ENCODE data around the gene ROR2. TPM values are rescaled to one million over a fixed set of nuclear protein-coding genes. Genes with fewer than 3 reads are reported as not detected.

Gene ROR2
- polyA plus RNA-seq, 3 donors, result not detected

GRCh38 chr9:91963711-91964240 lies 13.7 kb upstream of the ROR2 start:
- H3K4me1 ChIP-seq (ENCODE audit: control insufficient read depth in 1 of 2, insufficient read depth in 2 of 2, low read length in 2 of 2), result no peaks in the 10 kb centered on the region
- no peaks in the 10 kb centered on the region for H3K36me3 Mint-ChIP-seq
- TF ChIP-seq CTCF (IDR thresholded peaks at IDR 0.05), result no peak
- intact Hi-C loops (cut with micrococcal nuclease), result no loop called here
- 90% methylated on average over 2 of the region's 2 CpGs for WGBS (ENCODE audit: insufficient coverage)
- no peaks in the 10 kb centered on the region for H3K36me3 ChIP-seq (replicated peaks in 1 of 2; ENCODE audit: control insufficient read depth in 1 of 2, insufficient read depth in 2 of 2, low read length in 2 of 2)
- peaks cover 0 to 9% of the 10 kb centered on the region in 2 donors for H3K9me3 ChIP-seq (replicated peaks in 1 of 2; ENCODE audit: control insufficient read depth in 1 of 2, insufficient read depth in 1 of 2, low read length in 2 of 2)
- no peak overlapping the region for H3K4me3 ChIP-seq (replicated peaks in 1 of 3; ENCODE audit: low read depth in 2 of 3, low read length in 3 of 3)
- H3K27me3 Mint-ChIP-seq (ENCODE audit: low read depth in 3 of 3), result peaks cover 9 to 19% (median 12%) of the 10 kb centered on the region in 3 donors
- H3K27ac ChIP-seq (ENCODE audit: low read depth in 1 of 2, low read length in 2 of 2), result no peak overlapping the region
- no peaks in the 10 kb centered on the region for H4K20me1 ChIP-seq (ENCODE audit: insufficient read depth, low read length)
- H3K27ac Mint-ChIP-seq, result no peak overlapping the region
- peaks cover 2% of the 10 kb centered on the region in 2 donors for H3K27me3 ChIP-seq (ENCODE audit: control insufficient read depth in 2 of 2, insufficient read depth in 2 of 2, low read length in 2 of 2)
- no peak overlapping the region for H3K4me2 ChIP-seq (replicated peaks; ENCODE audit: extremely low read depth, low read length, poor library complexity, severe bottlenecking)
- peaks cover 0 to 26% (median 13%) of the 10 kb centered on the region in 7 donors for H3K9me3 Mint-ChIP-seq
- no peaks in the 10 kb centered on the region for H3K79me2 ChIP-seq (ENCODE audit: insufficient read depth, low read length)
- no peak overlapping the region for H3K4me3 Mint-ChIP-seq
- DNase-seq, result no peak
- no peak overlapping the region for H3K9ac ChIP-seq (ENCODE audit: insufficient read depth, low read length, poor library complexity, severe bottlenecking)
- no peaks in the 10 kb centered on the region for H3K4me1 Mint-ChIP-seq
- no peak overlapping the region for H2AFZ ChIP-seq (ENCODE audit: insufficient read depth, low read depth, low read length, poor library complexity, severe bottlenecking)

DNA sequence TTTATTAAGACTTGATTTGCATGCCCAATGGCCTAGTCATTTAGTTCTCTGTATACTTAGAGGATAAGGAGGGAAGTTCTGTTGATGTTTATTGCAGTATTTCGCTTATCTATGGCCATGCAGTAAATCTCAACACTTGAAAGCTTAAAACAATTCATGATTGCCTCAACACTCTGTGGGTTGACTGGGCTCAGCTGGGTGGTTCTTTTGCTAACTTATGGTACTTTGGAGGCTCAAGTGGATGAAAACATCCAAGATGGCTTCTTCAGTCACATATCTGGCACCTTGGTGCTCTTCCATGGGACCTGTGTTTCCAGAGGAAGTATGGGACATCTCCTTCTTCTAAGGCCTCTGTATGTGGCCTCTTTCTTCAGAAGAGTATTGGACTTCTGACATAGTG lies 10.3 kb upstream of the ROR2 start:
- H3K4me3 ChIP-seq (replicated peaks in 1 of 3; ENCODE audit: low read depth in 2 of 3, low read length in 3 of 3), result no peak overlapping the region
- no peaks in the 10 kb centered on the region for H4K20me1 ChIP-seq (ENCODE audit: insufficient read depth, low read length)
- H3K27ac ChIP-seq (ENCODE audit: low read depth in 1 of 2, low read length in 2 of 2), result no peak overlapping the region
- peaks cover 0 to 9% of the 10 kb centered on the region in 2 donors for H3K9me3 ChIP-seq (replicated peaks in 1 of 2; ENCODE audit: control insufficient read depth in 1 of 2, insufficient read depth in 1 of 2, low read length in 2 of 2)
- H3K4me2 ChIP-seq (replicated peaks; ENCODE audit: extremely low read depth, low read length, poor library complexity, severe bottlenecking), result no peak overlapping the region
- no CpG with 5 or more reads among the region's 1 CpG for WGBS (ENCODE audit: insufficient coverage)
- no peaks in the 10 kb centered on the region for H3K27me3 ChIP-seq (ENCODE audit: control insufficient read depth in 2 of 2, insufficient read depth in 2 of 2, low read length in 2 of 2)
- no peaks in the 10 kb centered on the region for H3K79me2 ChIP-seq (ENCODE audit: insufficient read depth, low read length)
- Mint-ChIP-seq H3K4me1 (no peaks in the 10 kb centered on the region), H3K27me3 (ENCODE audit: low read depth in 3 of 3) (peaks cover 2 to 9% (median 5%) of the 10 kb centered on the region in 3 donors), H3K9me3 (peaks cover 0 to 24% (median 11%) of the 10 kb centered on the region in 7 donors), H3K4me3 (no peak overlapping the region), H3K27ac (no peak overlapping the region), H3K36me3 (no peaks in the 10 kb centered on the region)
- intact Hi-C loops (cut with micrococcal nuclease), result no loop called here
- H3K4me1 ChIP-seq (ENCODE audit: control insufficient read depth in 1 of 2, insufficient read depth in 2 of 2, low read length in 2 of 2), result no peaks in the 10 kb centered on the region
- TF ChIP-seq CTCF (IDR thresholded peaks at IDR 0.05), result no peak
- H3K9ac ChIP-seq (ENCODE audit: insufficient read depth, low read length, poor library complexity, severe bottlenecking), result no peak overlapping the region
- no peaks in the 10 kb centered on the region for H3K36me3 ChIP-seq (replicated peaks in 1 of 2; ENCODE audit: control insufficient read depth in 1 of 2, insufficient read depth in 2 of 2, low read length in 2 of 2)
- no peak for DNase-seq
- no peak overlapping the region for H2AFZ ChIP-seq (ENCODE audit: insufficient read depth, low read depth, low read length, poor library complexity, severe bottlenecking)
